T-cell (primary cell): ENCODE measurements around the gene FTO. TPM values are rescaled to one million over a fixed set of nuclear protein-coding genes. Genes with fewer than 3 reads are reported as not detected.

Source experiments
- ATAC-seq, 4 experiments: fragments of 200-7000 bp in 3 of 4; fragments of 150-1000 bp in 1 of 4; cut with Tn5 transposase; replicated peaks in 1 of 4; 1 replicate in 3 of 4; 2 replicates in 1 of 4; pipeline ENCODE4 v1.10.0; 2021; ENCODE audit warnings: moderate library complexity in 3 of 4, mild to moderate bottlenecking in 2 of 4, moderate number of reproducible peaks in 1 of 4
- CTCF ChIA-PET, 2 donors: fragments of 300-600 bp; sonication (Branson Sonifier 250); formaldehyde crosslinking; loops; one replicate each; lab custom pipeline; 2022; ENCODE audit warnings: antibody characterized with exemption in 2 of 2; lab: Charles Lee
- POLR2A ChIA-PET, 2 donors: fragments of 300-600 bp; sonication (Branson Sonifier 250); formaldehyde crosslinking; loops; one replicate each; lab custom pipeline; 2022; ENCODE audit warnings: antibody characterized with exemption in 2 of 2; lab: Charles Lee
- DNase-seq, 35 experiments: peaks; one replicate each; pipeline versions ENCODE4 v3.0.0 to v3.0.0-alpha.2; 2013 to 2023
- H3K27ac ChIP-seq: one replicate; pipeline ENCODE4 v1.5.1; 2013; ENCODE audit warnings: low read length
- H3K27me3 ChIP-seq, 2 experiments: replicated peaks in 1 of 2; 1 replicate in 1 of 2; 2 replicates in 1 of 2; pipeline versions ENCODE4 v1.6.1 to v1.7.0; 2013; ENCODE audit warnings: low read length in 1 of 2, mixed read lengths in 1 of 2; ENCODE audit not compliant: control insufficient read depth in 2 of 2, insufficient read depth in 2 of 2; ENCODE audit errors: extremely low read depth in 1 of 2
- H3K36me3 ChIP-seq, 2 donors: 1 replicate in 1 of 2; 2 replicates in 1 of 2; pipeline versions ENCODE4 v1.6.1 to v1.7.0; 2013; ENCODE audit warnings: low read length in 1 of 2; ENCODE audit not compliant: control insufficient read depth in 2 of 2, insufficient read depth in 1 of 2; ENCODE audit errors: extremely low read depth in 1 of 2
- H3K4me1 ChIP-seq, 2 experiments: 1 replicate in 1 of 2; 2 replicates in 1 of 2; pipeline versions ENCODE4 v1.6.1 to v1.7.0; 2013; ENCODE audit warnings: low read length in 2 of 2, mixed read lengths in 1 of 2; ENCODE audit not compliant: insufficient read depth in 2 of 2, control insufficient read depth in 1 of 2; ENCODE audit errors: extremely low read depth in 1 of 2
- H3K4me3 ChIP-seq, 2 donors: 1 replicate in 1 of 2; 2 replicates in 1 of 2; pipeline versions ENCODE4 v1.5.1 to v1.7.0; 2013; ENCODE audit warnings: mild to moderate bottlenecking in 2 of 2, low read length in 1 of 2, moderate library complexity in 1 of 2; ENCODE audit not compliant: control insufficient read depth in 1 of 2; ENCODE audit errors: extremely low read depth in 1 of 2
- H3K9me3 ChIP-seq: 2 replicates; pipeline ENCODE4 v1.7.0; 2013
- H3K27ac Mint-ChIP-seq, 2 donors: one replicate each; pipeline ENCODE4 v1.8.0; 2020 to 2021; ENCODE audit warnings: mild to moderate bottlenecking in 2 of 2, mixed read lengths in 2 of 2
- H3K27me3 Mint-ChIP-seq, 2 donors: one replicate each; pipeline ENCODE4 v1.8.0; 2021 to 2022; ENCODE audit warnings: mixed read lengths in 2 of 2
- H3K36me3 Mint-ChIP-seq: one replicate; pipeline ENCODE4 v1.8.0; 2021; ENCODE audit warnings: mixed read lengths
- H3K4me1 Mint-ChIP-seq, 3 donors: one replicate each; pipeline ENCODE4 v1.8.0; 2020 to 2022; ENCODE audit warnings: mixed read lengths in 3 of 3, mild to moderate bottlenecking in 1 of 3
- H3K4me3 Mint-ChIP-seq, 3 donors: one replicate each; pipeline ENCODE4 v1.8.0; 2020 to 2022; ENCODE audit warnings: mild to moderate bottlenecking in 3 of 3, mixed read lengths in 3 of 3, moderate library complexity in 3 of 3
- H3K9me3 Mint-ChIP-seq, 3 donors: one replicate each; pipeline ENCODE4 v1.8.0; 2020 to 2022; ENCODE audit warnings: mixed read lengths in 3 of 3
- WGBS: methylation state at CpG from one replicate; pipeline ENCODE4 v1.1.5; 2013; ENCODE audit warnings: missing lambda C conversion rate; ENCODE audit not compliant: insufficient coverage; 5-methylcytosine and 5-hydroxymethylcytosine counted together
- total RNA-seq, 35 experiments: library from RNA in 6 of 35; stranded (reverse) in 6 of 35; fragments of 120-200 nt in 1 of 35; gene quantifications; one replicate each; pipeline versions ENCODE4 v1.2.1 to v1.2.4 and lab custom pipeline; 2013 to 2026

The FTO gene
- total RNA-seq, 5 donors from 2014 or later (not counting 1 experiment from before 2014, with no cell fraction given) = 44.7 to 69.0 (median 46.0) TPM

DNA sequence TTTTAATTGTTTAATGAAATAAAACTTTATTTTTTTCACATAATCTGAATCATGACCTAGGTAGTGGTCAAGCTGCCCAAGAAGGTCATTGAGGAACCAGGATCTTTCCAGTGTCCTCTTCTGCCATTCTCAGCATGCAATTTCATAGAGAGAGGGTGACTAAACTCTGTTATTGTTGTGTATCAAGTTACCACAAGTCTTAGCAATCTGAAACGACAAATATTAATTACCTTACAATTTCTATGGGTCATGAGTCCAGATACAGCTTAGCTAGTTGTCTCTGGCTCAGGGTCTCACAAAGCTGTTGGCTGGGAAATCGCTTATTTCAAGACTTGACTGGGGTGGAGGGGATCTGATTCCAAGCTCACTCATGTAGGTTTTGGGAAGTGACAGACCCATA lies 37.6 kb downstream of the FTO start:
- WGBS = 93% methylated on average over 1 of the region's 2 CpGs
- Mint-ChIP-seq H3K36me3 (peaks cover 3% of the 10 kb centered on the region), H3K4me1 (peaks cover 28 to 50% (median 49%) of the 10 kb centered on the region in 3 donors), H3K27me3 (no peaks in the 10 kb centered on the region), H3K4me3 (no peak overlapping the region), H3K9me3 (no peaks in the 10 kb centered on the region), H3K27ac (no peak overlapping the region)
- no peaks in the 10 kb centered on the region for H3K9me3 ChIP-seq
- H3K4me3 ChIP-seq = no peak overlapping the region
- H3K36me3 ChIP-seq = no peaks in the 10 kb centered on the region
- H3K27ac ChIP-seq = no peak overlapping the region
- H3K27me3 ChIP-seq = no peaks in the 10 kb centered on the region
- peaks cover 2 to 16% of the 10 kb centered on the region in 2 experiments for H3K4me1 ChIP-seq
- DNase-seq (no peak), ATAC-seq (no peak)
- ChIA-PET POLR2A (interaction anchor here in 1 of 2 donors (0.6 kb wide), 1 partner anchor 84 kb away, joined by 3 read pairs; no protein-coding TSS in a partner anchor), CTCF (interaction anchor here (0.6 to 1.2 kb wide), 4 partner anchors 18 to 238 kb away, joined by 3 to 8 read pairs (median 4); no protein-coding TSS in a partner anchor)

DNA sequence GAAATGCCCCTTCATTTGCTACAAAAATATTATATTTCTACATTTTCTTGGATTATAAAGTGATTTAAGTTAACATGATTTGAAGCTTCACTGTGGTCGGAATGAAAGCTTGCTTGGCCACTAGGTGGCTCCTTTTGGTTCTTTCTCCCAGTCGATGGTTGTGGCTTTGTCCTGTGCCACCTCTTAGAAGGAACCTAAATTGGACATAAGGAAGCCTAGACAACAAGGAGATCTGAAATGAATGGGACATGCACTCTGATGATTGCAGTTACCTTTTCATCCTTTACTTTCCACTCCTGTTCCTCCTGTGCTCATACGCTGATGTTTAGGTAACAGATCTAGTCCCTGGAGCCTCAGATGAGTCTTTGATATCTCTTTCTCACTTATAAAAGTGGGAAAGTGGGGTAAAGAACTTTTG lies 39.2 kb downstream of the FTO start:
- no peaks in the 10 kb centered on the region for H3K27me3 Mint-ChIP-seq
- ChIA-PET POLR2A (interaction anchor here in 1 of 2 donors (0.6 kb wide), 1 partner anchor 126 kb away, joined by 3 read pairs; no protein-coding TSS in a partner anchor), CTCF (interaction anchor here (0.6 to 2.7 kb wide), 8 partner anchors 11 to 193 kb away, joined by 3 to 15 read pairs (median 4); no protein-coding TSS in a partner anchor)
- no peak overlapping the region for H3K4me3 Mint-ChIP-seq
- H3K36me3 ChIP-seq = no peaks in the 10 kb centered on the region
- H3K27ac ChIP-seq = no peak overlapping the region
- H3K9me3 ChIP-seq = peaks cover 4% of the 10 kb centered on the region
- peak in 9 of 35 experiments; percentile 0 to 37 (median 8) for DNase-seq
- H3K27me3 ChIP-seq = no peaks in the 10 kb centered on the region
- H3K4me1 Mint-ChIP-seq = peaks cover 33 to 48% (median 47%) of the 10 kb centered on the region in 3 donors
- no peak overlapping the region for H3K27ac Mint-ChIP-seq
- peaks cover 2 to 16% of the 10 kb centered on the region in 2 experiments for H3K4me1 ChIP-seq
- peaks cover 7% of the 10 kb centered on the region for H3K36me3 Mint-ChIP-seq
- peaks cover 0 to 9% (median 5%) of the 10 kb centered on the region in 3 donors for H3K9me3 Mint-ChIP-seq
- 36% methylated on average over 2 of the region's 3 CpGs for WGBS
- no peak overlapping the region for H3K4me3 ChIP-seq
- no peak for ATAC-seq

DNA sequence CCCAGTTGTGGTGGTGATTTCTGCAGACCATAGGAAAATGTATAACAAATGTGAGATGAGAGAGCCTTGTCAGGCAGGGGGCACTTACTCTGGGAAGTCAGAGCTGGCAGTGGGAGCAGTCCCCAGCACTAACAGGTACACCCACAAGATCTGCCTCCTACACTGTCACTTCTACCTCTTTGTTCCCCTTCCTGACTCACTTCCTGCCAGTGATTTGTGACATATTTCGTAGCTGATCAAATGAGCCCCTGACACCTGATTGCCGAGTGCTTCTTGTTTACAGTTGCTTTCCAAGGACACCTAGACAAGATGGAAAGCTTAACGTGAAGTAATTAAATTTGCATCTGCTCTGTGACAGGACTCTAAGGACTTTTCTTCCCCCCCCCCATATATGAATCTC lies 40.5 kb downstream of the FTO start:
- POLR2A ChIA-PET = interaction anchor here in 1 of 2 donors (0.7 kb wide), 1 partner anchor 1129 kb away, joined by 9 read pairs; no protein-coding TSS in a partner anchor
- ATAC-seq (peak; percentile 92 to 99 (median 95)), DNase-seq (peak in 31 of 35 experiments; percentile 1 to 55 (median 15))
- Mint-ChIP-seq H3K36me3 (peaks cover 7% of the 10 kb centered on the region), H3K4me1 (peaks cover 33 to 48% (median 47%) of the 10 kb centered on the region in 3 donors), H3K4me3 (peak overlapping the region; percentile 14 to 56 (median 17)), H3K27ac (peak overlapping the region; percentile 30 to 70), H3K9me3 (peaks cover 0 to 9% (median 5%) of the 10 kb centered on the region in 3 donors), H3K27me3 (no peaks in the 10 kb centered on the region)
- CTCF ChIA-PET = interaction anchor here (0.6 to 2.7 kb wide), 8 partner anchors 11 to 222 kb away, joined by 3 to 15 read pairs (median 4); no protein-coding TSS in a partner anchor
- Histone ChIP-seq H3K4me1 (peaks cover 2 to 16% of the 10 kb centered on the region in 2 experiments), H3K9me3 (peaks cover 4% of the 10 kb centered on the region), H3K4me3 (no peak overlapping the region), H3K27ac (no peak overlapping the region), H3K27me3 (no peaks in the 10 kb centered on the region), H3K36me3 (no peaks in the 10 kb centered on the region)
- WGBS = 0% methylated on average over 1 of the region's 3 CpGs

DNA sequence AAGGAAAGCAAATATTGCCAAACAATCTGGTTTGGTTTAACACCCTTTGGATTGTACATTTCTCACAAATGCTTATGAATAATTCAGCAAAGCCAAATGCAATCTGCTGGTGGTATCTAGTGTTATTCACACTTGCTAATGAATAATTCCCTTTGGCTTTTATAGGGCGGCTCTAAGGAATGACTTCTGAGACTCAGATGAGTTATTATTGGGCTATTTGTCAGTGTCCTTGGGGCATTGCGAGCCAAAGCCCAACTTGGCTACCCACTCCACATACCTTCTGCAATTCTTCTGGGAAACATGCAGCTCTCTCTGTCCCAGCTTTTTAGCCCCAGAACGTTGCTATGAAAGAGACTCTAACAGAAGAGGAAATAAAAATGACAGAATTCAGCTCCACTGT lies 41.1 kb downstream of the FTO start:
- Histone ChIP-seq H3K36me3 (no peaks in the 10 kb centered on the region), H3K9me3 (peaks cover 4% of the 10 kb centered on the region), H3K4me3 (no peak overlapping the region), H3K4me1 (peaks cover 2 to 16% of the 10 kb centered on the region in 2 experiments), H3K27me3 (no peaks in the 10 kb centered on the region), H3K27ac (no peak overlapping the region)
- ATAC-seq (no peak), DNase-seq (no peak)
- ChIA-PET POLR2A (interaction anchor here in 1 of 2 donors (0.7 kb wide), 1 partner anchor 1128 kb away, joined by 9 read pairs; no protein-coding TSS in a partner anchor), CTCF (interaction anchor here in 1 of 2 donors (0.6 to 2.7 kb wide), 5 partner anchors 10 to 222 kb away, joined by 3 to 15 read pairs (median 6); no protein-coding TSS in a partner anchor)
- Mint-ChIP-seq H3K4me3 (peak overlapping the region in 1 of 3 donors; percentile 56), H3K27me3 (no peaks in the 10 kb centered on the region), H3K36me3 (peaks cover 7% of the 10 kb centered on the region), H3K27ac (peak overlapping the region in 1 of 2 donors; percentile 41), H3K9me3 (peaks cover 0 to 9% (median 5%) of the 10 kb centered on the region in 3 donors), H3K4me1 (peaks cover 33 to 45% (median 41%) of the 10 kb centered on the region in 3 donors)
- no CpG with 5 or more reads among the region's 3 CpGs for WGBS

DNA sequence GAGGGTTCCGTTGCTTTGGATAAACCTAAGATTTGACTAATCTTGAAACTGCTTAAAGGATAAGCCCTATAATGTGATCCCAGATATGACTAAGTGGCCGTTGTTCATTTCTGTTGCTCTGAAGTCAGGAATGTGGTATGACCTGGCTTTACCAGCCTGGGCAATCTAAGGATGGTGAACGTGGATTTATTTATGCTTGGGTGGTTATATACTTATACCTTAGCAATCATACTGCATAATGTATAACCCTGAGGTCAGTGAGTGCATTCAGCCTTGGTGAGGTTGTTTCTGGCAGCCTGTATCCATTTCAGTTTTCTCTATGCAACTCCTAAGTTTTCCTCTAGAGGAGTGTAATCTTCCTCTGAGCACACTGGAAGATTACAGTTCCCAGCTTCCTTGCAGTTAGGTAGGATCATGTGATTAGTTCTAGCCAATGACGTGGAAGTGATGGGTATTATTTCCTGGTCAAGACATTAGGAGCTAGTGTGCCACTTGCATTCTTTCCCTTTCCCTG lies 41.9 kb downstream of the FTO start:
- H3K4me1 ChIP-seq = peaks cover 2 to 16% of the 10 kb centered on the region in 2 experiments
- Mint-ChIP-seq H3K4me3 (no peak overlapping the region), H3K27me3 (no peaks in the 10 kb centered on the region), H3K27ac (no peak overlapping the region), H3K9me3 (peaks cover 0 to 9% (median 5%) of the 10 kb centered on the region in 3 donors), H3K36me3 (peaks cover 7% of the 10 kb centered on the region), H3K4me1 (peaks cover 33 to 42% (median 38%) of the 10 kb centered on the region in 3 donors)
- no peaks in the 10 kb centered on the region for H3K27me3 ChIP-seq
- ChIA-PET CTCF (interaction anchor here in 1 of 2 donors (0.7 kb wide), 1 partner anchor 18 kb away, joined by 3 read pairs; no protein-coding TSS in a partner anchor), POLR2A (no interaction called here)
- peaks cover 4% of the 10 kb centered on the region for H3K9me3 ChIP-seq
- DNase-seq (no peak), ATAC-seq (no peak)
- H3K4me3 ChIP-seq = no peak overlapping the region
- 45% methylated on average over 2 of the region's 4 CpGs for WGBS
- H3K27ac ChIP-seq = no peak overlapping the region
- H3K36me3 ChIP-seq = no peaks in the 10 kb centered on the region

DNA sequence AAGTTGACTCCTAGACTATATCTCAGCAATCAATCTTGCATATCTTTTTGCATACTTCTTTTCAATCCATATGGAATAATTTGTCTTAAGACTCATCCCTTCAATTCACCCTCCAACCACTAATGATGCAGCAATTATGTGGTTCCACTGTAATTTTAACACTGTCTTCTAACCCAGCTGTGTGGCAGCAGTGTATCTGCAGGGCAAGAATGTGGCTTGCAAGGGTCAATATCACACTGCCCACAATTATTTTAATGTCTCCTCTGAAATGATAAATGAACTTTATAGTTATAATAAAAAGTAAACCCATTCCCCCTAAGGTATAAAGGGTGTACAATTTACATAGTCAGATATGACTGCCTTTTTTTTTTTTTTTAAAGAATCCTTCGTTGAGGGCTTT lies 48.6 kb downstream of the FTO start:
- ATAC-seq = no peak
- Histone ChIP-seq H3K36me3 (no peaks in the 10 kb centered on the region), H3K27ac (no peak overlapping the region), H3K27me3 (no peaks in the 10 kb centered on the region), H3K9me3 (peaks cover 4% of the 10 kb centered on the region), H3K4me1 (no peaks in the 10 kb centered on the region), H3K4me3 (no peak overlapping the region)
- ChIA-PET CTCF (interaction anchor here in 1 of 2 donors (0.6 kb wide), 1 partner anchor 13 kb away, joined by 4 read pairs; no protein-coding TSS in a partner anchor), POLR2A (no interaction called here)
- WGBS = 60% methylated on average over 1 of the region's 1 CpG
- no peak for DNase-seq
- Mint-ChIP-seq H3K4me1 (peaks cover 14 to 26% (median 20%) of the 10 kb centered on the region in 3 donors), H3K36me3 (peaks cover 3% of the 10 kb centered on the region), H3K27ac (no peak overlapping the region), H3K4me3 (no peak overlapping the region), H3K27me3 (no peaks in the 10 kb centered on the region), H3K9me3 (peaks cover 0 to 6% (median 3%) of the 10 kb centered on the region in 3 donors)
